NCI-H2081 (cell line): ENCODE measurements around the gene SLC6A6.
"Not testable (repeated sequence)": the region's sequence is repeated elsewhere in the genome, so short reads cannot be mapped to it uniquely, and the experiment has no call there.

Experiments used
- DNase-seq, 2 experiments: peaks; one replicate each; lab custom pipeline; 2025; lab: John Stamatoyannopoulos, UW

SLC6A6 gene

DNA sequence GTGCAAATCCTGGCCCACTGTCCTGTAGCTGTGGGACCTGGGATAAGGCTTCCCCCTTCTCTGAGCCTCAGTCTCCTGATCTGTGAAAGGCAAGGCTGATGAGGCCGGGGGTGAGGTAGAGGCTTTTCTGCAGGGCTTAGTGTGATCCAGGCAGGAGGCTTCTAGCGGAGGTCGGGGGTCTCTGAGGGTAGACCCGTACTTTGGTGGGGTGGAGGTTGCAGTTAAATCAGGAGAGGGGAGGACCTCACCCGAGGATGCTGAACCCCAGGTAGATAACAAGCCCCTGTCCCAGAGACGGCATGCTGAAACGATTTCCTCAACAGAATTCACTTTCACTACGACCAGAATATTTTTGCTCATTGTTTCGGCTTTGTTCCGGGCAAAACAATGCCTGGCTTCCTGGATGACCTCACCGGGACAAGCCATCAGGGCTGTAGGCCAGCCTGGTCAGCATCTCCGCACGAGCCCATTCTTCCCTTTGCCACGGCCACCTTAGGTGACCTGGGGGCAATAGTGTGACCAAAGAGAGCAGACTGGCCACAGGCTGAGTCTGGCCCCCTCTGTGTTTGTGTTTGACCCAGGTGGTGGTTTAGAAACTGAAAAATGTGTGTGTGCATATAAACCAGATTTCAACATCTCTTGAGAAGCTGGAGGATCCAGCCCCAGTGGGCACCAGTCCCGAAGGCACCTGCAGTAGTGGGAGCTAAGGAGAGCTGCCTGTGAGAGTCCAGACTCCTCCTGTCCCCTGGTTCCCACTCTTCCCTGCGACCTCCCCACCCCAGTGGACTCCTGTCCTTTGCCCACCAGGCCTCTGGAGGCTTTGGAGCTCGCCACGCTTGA lies 33.0 kb downstream of the SLC6A6 start:
- DNase-seq, result no peak

GRCh38 chr3:14436954-14437281 lies 34.5 kb downstream of the SLC6A6 start:
- DNase-seq, result no peak

- DNase-seq, result not testable (repeated sequence)
Observed at GRCh38 chr3:14437705-14438104, 35.3 kb downstream of the SLC6A6 start.

DNA sequence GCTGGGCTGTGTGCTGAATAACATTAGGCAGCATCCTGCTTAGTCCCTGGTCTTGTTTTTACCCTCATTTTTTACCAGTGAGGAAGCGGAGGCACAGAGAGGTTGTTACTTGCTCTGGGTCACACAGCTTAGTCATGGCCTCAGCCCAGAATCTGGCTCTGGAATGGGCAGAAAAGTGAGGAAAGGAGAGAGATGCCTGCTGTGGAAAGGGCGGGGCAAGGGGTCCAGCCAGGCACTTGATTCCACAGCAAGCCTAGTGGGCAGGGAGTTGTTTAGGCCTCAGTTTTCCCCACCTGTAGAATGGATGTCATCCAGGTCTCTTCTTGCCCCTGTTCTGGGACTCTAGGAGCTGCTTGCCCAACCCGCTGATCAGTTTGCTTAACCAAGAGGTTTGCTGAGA lies 35.9 kb downstream of the SLC6A6 start:
- DNase-seq, result no peak

GRCh38 chr3:14438929-14439328 lies 36.5 kb downstream of the SLC6A6 start:
- no peak for DNase-seq

- DNase-seq, result peak; percentile 81 to 92
Observed at GRCh38 chr3:14439501-14440167, 37.2 kb downstream of the SLC6A6 start.

- no peak for DNase-seq
Observed at GRCh38 chr3:14440168-14440518, 37.7 kb downstream of the SLC6A6 start.

- peak in 1 of 2 experiments; percentile 12 for DNase-seq
Observed at GRCh38 chr3:14440531-14441239, 38.3 kb downstream of the SLC6A6 start.

DNA sequence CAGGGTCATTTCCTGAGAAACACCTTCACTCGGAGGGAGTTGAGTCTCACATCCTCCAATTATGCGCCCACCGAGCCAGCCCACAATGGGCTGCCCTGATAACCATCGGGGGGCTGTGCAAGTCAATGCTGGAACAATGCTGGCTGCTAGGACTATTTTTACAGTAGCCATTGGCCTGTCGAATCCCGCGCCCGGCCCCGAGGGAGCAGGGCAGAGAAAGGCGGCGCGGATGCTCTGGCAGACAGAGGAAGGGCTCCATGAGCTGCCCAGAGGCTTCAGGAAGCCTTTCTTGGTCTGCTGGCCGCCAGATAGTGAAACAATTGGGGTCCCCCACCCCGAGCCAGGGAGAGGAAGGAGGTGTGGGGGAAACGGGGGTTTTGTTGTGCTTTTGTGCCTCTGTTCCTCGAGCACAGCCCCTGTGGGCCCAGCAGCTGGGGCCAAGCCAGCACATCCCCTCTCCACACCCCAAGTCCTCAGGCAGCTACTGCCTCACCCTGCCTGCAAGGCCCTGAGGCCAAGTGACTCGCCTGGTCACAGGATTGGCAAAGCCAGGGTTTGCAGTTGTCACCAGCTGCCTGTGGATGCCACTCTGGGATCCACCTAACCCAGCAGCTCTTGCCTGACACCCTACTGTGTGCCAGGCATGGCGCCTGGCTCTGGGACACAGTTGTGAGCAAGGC lies 39.0 kb downstream of the SLC6A6 start:
- no peak for DNase-seq

DNA sequence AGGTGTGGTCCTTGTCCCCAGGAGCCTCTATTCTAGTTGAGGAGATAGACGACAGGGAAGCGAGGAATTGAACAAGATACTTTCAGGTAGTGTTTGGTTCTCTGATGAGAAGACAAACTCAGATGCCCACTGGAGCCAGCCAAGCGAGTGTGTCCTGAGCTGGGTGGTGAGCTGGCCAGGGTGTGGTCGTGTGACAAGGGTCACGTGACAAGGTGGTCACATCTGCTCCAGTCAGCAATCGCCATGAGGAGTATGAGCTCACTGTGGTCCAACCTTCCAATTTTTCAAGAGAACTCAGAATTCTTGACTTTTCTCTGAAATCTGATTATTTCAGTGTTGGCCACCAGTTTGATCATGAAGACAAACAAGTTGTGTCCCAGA lies 39.5 kb downstream of the SLC6A6 start:
- DNase-seq, result no peak

- DNase-seq, result no peak
Observed at GRCh38 chr3:14444380-14444779, 42.0 kb downstream of the SLC6A6 start.

GRCh38 chr3:14445773-14446172 lies 43.4 kb downstream of the SLC6A6 start:
- no peak for DNase-seq

DNA sequence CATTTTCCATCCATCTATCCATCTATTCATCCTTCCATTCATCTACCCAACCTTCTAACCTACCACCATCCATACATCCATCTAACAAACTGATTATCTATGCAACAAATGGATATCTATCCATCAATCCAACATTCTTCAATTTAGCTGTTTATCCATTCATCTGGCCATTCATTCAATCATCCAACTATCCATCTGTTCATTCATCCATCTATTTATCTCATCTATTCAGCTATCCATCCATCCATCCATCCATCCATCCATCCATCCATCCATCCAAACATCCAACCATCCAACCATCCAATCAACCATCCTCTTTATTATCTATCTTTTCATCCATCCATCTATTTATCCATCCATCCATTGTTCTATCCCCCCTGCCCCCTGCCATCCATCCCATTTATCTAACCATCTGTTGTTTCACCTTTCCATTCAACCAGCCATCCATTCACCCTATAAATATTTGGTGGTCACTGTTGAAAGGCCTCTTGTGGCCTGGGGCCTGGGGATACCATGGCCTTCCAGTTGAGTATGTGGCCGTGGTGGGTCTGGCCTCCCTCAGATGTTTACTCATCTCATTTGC lies 44.7 kb downstream of the SLC6A6 start:
- DNase-seq, result no peak

DNA sequence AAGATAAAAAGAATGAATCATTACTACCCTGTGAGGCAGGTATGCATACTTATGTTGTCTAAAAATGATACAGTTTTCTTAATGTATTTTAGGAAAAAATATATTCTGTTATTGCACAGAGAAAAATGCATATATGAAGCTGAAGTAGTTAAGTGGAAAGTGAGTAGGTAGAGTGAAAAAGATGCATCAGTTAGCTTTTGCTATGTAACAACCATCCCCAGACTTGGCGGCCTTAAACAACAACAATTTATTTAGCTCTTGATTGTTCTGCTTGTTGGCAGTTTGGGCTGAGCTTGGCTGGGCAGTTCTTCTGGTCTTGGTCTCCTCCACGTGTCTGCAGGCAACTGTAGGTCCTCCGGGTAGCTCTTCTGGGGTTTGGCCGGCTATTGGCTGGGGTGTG lies 45.7 kb downstream of the SLC6A6 start:
- DNase-seq, result no peak

DNA sequence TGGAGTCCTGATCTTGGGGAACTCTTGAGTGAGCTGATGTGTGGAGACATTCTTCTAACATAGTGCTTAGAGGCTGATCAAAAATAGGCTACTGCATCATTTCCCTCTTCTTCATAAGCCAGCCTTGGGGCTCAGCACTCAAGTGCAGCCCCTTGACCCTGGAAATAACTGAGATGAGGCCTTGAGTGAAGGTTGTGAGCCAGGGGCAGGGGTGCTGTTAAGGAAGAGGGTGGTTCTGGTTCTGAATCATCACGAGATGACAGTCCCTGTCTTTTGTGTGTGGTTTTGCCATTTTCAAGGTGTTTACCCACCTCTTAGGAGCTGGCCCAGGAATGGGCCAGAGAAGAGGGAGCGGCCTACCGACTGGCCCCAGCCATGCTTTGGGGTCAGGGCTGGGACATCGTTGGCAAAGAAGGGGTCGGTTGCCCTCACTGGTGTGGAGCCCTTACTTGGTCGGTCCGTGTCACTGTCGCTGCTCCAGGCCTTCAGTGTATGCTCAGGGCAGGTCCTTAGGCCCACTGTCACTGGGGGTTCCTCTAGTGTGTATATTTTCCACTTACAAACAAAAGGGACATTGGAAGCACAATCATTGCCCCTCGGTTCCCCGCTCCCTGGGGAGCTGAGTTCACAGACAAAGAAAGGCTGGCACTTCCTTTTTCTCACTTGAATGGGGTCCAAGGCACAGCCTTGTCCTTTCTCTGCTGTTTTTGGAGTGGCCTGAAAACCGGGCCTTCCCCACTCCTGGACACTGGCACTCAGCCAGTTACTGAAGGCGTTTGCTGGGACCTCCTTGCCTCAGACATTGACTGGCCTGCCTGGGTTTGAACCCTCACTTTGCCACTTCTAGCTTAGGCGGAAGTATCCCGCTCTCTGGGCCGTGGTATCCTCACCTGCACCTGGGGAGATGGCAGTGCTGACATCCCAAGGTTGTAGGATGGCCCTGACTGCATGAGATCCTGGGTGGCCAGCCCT lies 46.6 kb downstream of the SLC6A6 start:
- DNase-seq, result no peak

GRCh38 chr3:14450506-14450905 lies 48.1 kb downstream of the SLC6A6 start:
- no peak for DNase-seq

DNA sequence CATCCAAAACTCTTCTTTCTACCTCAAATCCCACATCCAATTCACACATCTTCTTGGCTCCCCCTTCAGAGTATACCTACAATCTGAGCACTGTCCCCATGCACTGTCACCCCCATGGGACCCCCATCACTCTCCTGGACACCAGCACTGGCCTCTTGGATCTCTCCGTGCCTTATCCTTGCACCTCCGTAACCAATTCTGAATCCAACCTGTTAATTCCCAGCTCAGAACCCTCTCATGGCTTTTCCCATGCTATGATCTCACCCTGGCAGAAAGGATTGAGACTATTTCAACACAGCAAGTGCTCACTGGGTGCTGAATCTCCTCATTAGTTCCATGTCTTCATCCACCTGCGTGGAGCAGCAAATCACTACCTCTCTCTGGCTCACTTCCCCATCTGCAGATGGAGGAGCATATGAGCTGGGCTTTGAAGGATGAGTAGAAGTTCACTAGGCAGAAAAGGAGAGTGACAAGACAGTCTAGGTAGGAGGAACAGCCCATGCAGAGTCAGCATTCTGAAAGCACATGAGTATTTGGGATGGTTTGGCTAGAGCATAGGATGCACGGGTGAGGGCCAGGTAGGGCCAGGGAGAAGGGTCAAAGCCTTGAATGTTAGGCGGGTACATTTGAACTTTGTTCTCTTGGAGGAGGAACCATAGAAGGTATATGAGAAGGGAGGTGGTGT lies 48.7 kb downstream of the SLC6A6 start:
- no peak for DNase-seq

GRCh38 chr3:14451844-14452739 lies 49.7 kb downstream of the SLC6A6 start:
- no peak for DNase-seq
